Hippocampal formation (tissue), 2 donors: ENCODE results near the gene PID1.

Experiments used
- DNase-seq, 2 donors: peaks; one replicate each; lab custom pipeline; 2025; lab: John Stamatoyannopoulos, UW

PID1 gene

GRCh38 chr2:229270551-229271410 lies at the start of gene PID1:
PID1 (minus strand) TSS chr2:229271287; CDS start chr2:229271043, 244 bp downstream.
- DNase-seq = no peak

- no peak for DNase-seq
Measured at GRCh38 chr2:229319558-229319957, 48.5 kb upstream of the PID1 start.

GRCh38 chr2:229314117-229314516 lies 43.0 kb upstream of the PID1 start:
- no peak for DNase-seq

- DNase-seq = peak in 1 of 2 donors; percentile 15
Measured at GRCh38 chr2:229313591-229313990, 42.5 kb upstream of the PID1 start.

GRCh38 chr2:229301237-229301636 lies 30.1 kb upstream of the PID1 start:
- DNase-seq = no peak

- DNase-seq = no peak
Measured at GRCh38 chr2:229300790-229301189, 29.7 kb upstream of the PID1 start.

GRCh38 chr2:229300371-229300770 lies 29.3 kb upstream of the PID1 start:
- DNase-seq = no peak

GRCh38 chr2:229297247-229297646 lies 26.2 kb upstream of the PID1 start:
- no peak for DNase-seq

- DNase-seq = no peak
Measured at GRCh38 chr2:229296536-229296935, 25.4 kb upstream of the PID1 start.

- DNase-seq = no peak
Measured at GRCh38 chr2:229296016-229296415, 24.9 kb upstream of the PID1 start.

- DNase-seq = no peak
Measured at GRCh38 chr2:229287823-229288222, 16.7 kb upstream of the PID1 start.

- no peak for DNase-seq
Measured at GRCh38 chr2:229282758-229283546, 11.9 kb upstream of the PID1 start.

GRCh38 chr2:229279516-229279915 lies 8.4 kb upstream of the PID1 start:
- no peak for DNase-seq

GRCh38 chr2:229275506-229275905 lies 4.4 kb upstream of the PID1 start:
- no peak for DNase-seq

GRCh38 chr2:229273723-229274338 lies 2.7 kb upstream of the PID1 start:
- DNase-seq = peak; percentile 36 to 75

GRCh38 chr2:229273006-229273722 lies 2.1 kb upstream of the PID1 start:
- DNase-seq = peak in 1 of 2 donors; percentile 46

GRCh38 chr2:229269941-229270340 lies 1.1 kb downstream of the PID1 start:
- DNase-seq = no peak

- DNase-seq = no peak
Measured at GRCh38 chr2:229269146-229269545, 1.9 kb downstream of the PID1 start.

- no peak for DNase-seq
Measured at GRCh38 chr2:229268626-229269025, 2.5 kb downstream of the PID1 start.

GRCh38 chr2:229267080-229267479 lies 4.0 kb downstream of the PID1 start:
- DNase-seq = no peak

GRCh38 chr2:229265727-229266126 lies 5.4 kb downstream of the PID1 start:
- no peak for DNase-seq

GRCh38 chr2:229261599-229261998 lies 9.5 kb downstream of the PID1 start:
- no peak for DNase-seq
